Stimulated activated CD4-positive, alpha-beta T cell treated with anti-CD3 and anti-CD28 coated beads, Interleukin-12 subunit alpha, Interleukin-12 subunit beta, amount 100 ng/mL, for 4 hours (primary cell): Measurements from ENCODE around the gene GYPC.

Experiments used
- DNase-seq: peaks from one replicate; pipeline ENCODE4 v3.0.0-alpha.2; 2020

The GYPC gene

GRCh38 chr2:126652323-126652891 is 3.6 kb upstream of the GYPC start:
- no peak for DNase-seq

- DNase-seq, result no peak
Measured at GRCh38 chr2:126653109-126653508, 2.8 kb upstream of the GYPC start.

GRCh38 chr2:126653761-126654160 is 2.2 kb upstream of the GYPC start:
- no peak for DNase-seq

GRCh38 chr2:126655051-126655450 is 907 bp upstream of the GYPC start:
- no peak for DNase-seq

- peak; percentile 47 for DNase-seq
Measured at GRCh38 chr2:126656431-126657147, 631 bp downstream of the GYPC start.

GRCh38 chr2:126657148-126657635 is 1.2 kb downstream of the GYPC start:
- DNase-seq, result peak; percentile 41

GRCh38 chr2:126657636-126658318 is 1.8 kb downstream of the GYPC start:
- DNase-seq, result peak; percentile 51

- DNase-seq, result no peak
Measured at GRCh38 chr2:126658319-126658904, 2.5 kb downstream of the GYPC start.

- DNase-seq, result peak; percentile 38
Measured at GRCh38 chr2:126658905-126659561, 3.1 kb downstream of the GYPC start.

GRCh38 chr2:126659562-126660467 is 3.9 kb downstream of the GYPC start:
- DNase-seq, result no peak

GRCh38 chr2:126660971-126661370 is 5.0 kb downstream of the GYPC start:
- no peak for DNase-seq

GRCh38 chr2:126661702-126662500 is 5.9 kb downstream of the GYPC start:
- no peak for DNase-seq

- DNase-seq, result no peak
Measured at GRCh38 chr2:126662621-126663020, 6.7 kb downstream of the GYPC start.

- DNase-seq, result no peak
Measured at GRCh38 chr2:126663184-126663963, 7.4 kb downstream of the GYPC start.

GRCh38 chr2:126664234-126664633 is 8.3 kb downstream of the GYPC start:
- DNase-seq, result no peak

- DNase-seq, result no peak
Measured at GRCh38 chr2:126664639-126665038, 8.7 kb downstream of the GYPC start.

- DNase-seq, result no peak
Measured at GRCh38 chr2:126665483-126665882, 9.5 kb downstream of the GYPC start.

GRCh38 chr2:126668254-126668653 is 12.3 kb downstream of the GYPC start:
- DNase-seq, result no peak

- no peak for DNase-seq
Measured at GRCh38 chr2:126669772-126670171, 13.8 kb downstream of the GYPC start.

GRCh38 chr2:126671488-126671887 is 15.5 kb downstream of the GYPC start:
- DNase-seq, result no peak
